Kidney (tissue), 14 donors: ENCODE data around the gene APOOL. TPM values are rescaled to one million over a fixed set of nuclear protein-coding genes. Genes with fewer than 3 reads are reported as not detected.

Experiments
- DNase-seq, 5 donors: peaks; one replicate each; pipeline ENCODE4 v3.0.0-alpha.2; 2013 to 2020
- FAIRE-seq: peaks from 2 replicates; lab custom pipeline; 2012; peaks lifted over from hg19 to GRCh38; lab: Jason Lieb, UNC
- H3K27ac ChIP-seq, 2 donors: one replicate each; pipeline ENCODE4 v1.7.0; 2013; ENCODE audit warnings: low read depth in 2 of 2, low read length in 2 of 2, inconsistent platforms in 1 of 2
- H3K27me3 ChIP-seq: one replicate; pipeline ENCODE4 v1.7.1; 2013; ENCODE audit warnings: low read length, inconsistent platforms; ENCODE audit not compliant: control insufficient read depth, insufficient read depth
- H3K36me3 ChIP-seq, 3 donors: one replicate each; pipeline versions ENCODE4 v1.7.0 to v1.7.1; 2013; ENCODE audit warnings: low read length in 3 of 3, control low read depth in 1 of 3, inconsistent platforms in 1 of 3; ENCODE audit not compliant: insufficient read depth in 3 of 3, control insufficient read depth in 2 of 3
- H3K4me1 ChIP-seq, 3 donors: one replicate each; pipeline versions ENCODE4 v1.7.0 to v1.7.1; 2013; ENCODE audit warnings: low read length in 3 of 3, inconsistent platforms in 1 of 3, low read depth in 1 of 3; ENCODE audit not compliant: control insufficient read depth in 2 of 3, insufficient read depth in 2 of 3
- H3K4me3 ChIP-seq, 3 donors: one replicate each; pipeline versions ENCODE4 v1.7.0 to v1.8.1; 2013; ENCODE audit warnings: low read length in 3 of 3, control low read depth in 1 of 3, inconsistent platforms in 1 of 3
- H3K9ac ChIP-seq, 3 donors: one replicate each; pipeline versions ENCODE4 v1.7.0 to v1.7.1; 2013; ENCODE audit warnings: low read length in 3 of 3, control low read depth in 1 of 3, inconsistent platforms in 1 of 3
- H3K9me3 ChIP-seq, 3 donors: one replicate each; pipeline versions ENCODE4 v1.7.0 to v1.7.1; 2013; ENCODE audit warnings: low read length in 3 of 3, control low read depth in 1 of 3, inconsistent platforms in 1 of 3; ENCODE audit not compliant: control insufficient read depth in 2 of 3, insufficient read depth in 1 of 3
- CTCF ChIP-seq: IDR thresholded peaks from 3 replicates; pipeline ENCODE4 v1.5.1; 2012; ENCODE audit warnings: mild to moderate bottlenecking, moderate library complexity, borderline replicate concordance; ENCODE audit not compliant: insufficient read depth; ENCODE audit errors: extremely low read depth
- intact Hi-C: fragments of 100-400 bp; cut with DNase I; formaldehyde crosslinking; loops from one replicate; pipeline ENCODE4 v1.11.1; 2022
- polyA plus RNA-seq: library from polyadenylated mRNA; stranded (reverse); fragments of 350-450 nt; fragmentation: Illumina TruSeq; extraction: RNeasy Lipid Tissue Mini Kit (QIAGEN cat#74804); gene quantifications from one replicate; pipeline ENCODE4 v1.2.3, GENCODE V29; 2014; ENCODE audit warnings: low read depth, low replicate concordance; ENCODE audit not compliant: insufficient read depth
- total RNA-seq: library from RNA; stranded (reverse); fragmentation: NEBNext Ultra II Directional; extraction: Animal tissue kit (Norgen Biotek cat#: 25700); gene quantifications from one replicate; pipeline ENCODE4 v1.2.1, GENCODE V29; 2021
- donor health status: control.
- donor health status: control.
- donor health status: control.
- donor health status: control.
- donor health status: control.
- donor health status: DM: yes; HTN: yes; CAD: no.
- donor health status: Normal renal cell carcinoma (clear cell type).

The APOOL gene
- total and polyA plus RNA-seq, 2 donors from 2014 or later, result 7.2 to 26.5 TPM

- Histone ChIP-seq H3K27me3 (no peaks in the 10 kb centered on the region), H3K4me3 (no peak overlapping the region), H3K4me1 (no peaks in the 10 kb centered on the region), H3K9me3 (no peaks in the 10 kb centered on the region), H3K27ac (no peak overlapping the region), H3K36me3 (no peaks in the 10 kb centered on the region), H3K9ac (no peak overlapping the region)
- intact Hi-C loops, result no loop called here
- FAIRE-seq (no peak), DNase-seq (no peak)
- TF ChIP-seq CTCF, result no peak
These were observed 20.9 kb downstream of the APOOL start for GRCh38 chrX:85024562-85024961.

- TF ChIP-seq CTCF, result no peak
- Histone ChIP-seq H3K4me3 (no peak overlapping the region), H3K27ac (no peak overlapping the region), H3K9ac (no peak overlapping the region), H3K36me3 (no peaks in the 10 kb centered on the region), H3K4me1 (no peaks in the 10 kb centered on the region), H3K27me3 (no peaks in the 10 kb centered on the region), H3K9me3 (no peaks in the 10 kb centered on the region)
- intact Hi-C loops, result no loop called here
- DNase-seq (no peak), FAIRE-seq (no peak)
These were observed 22.5 kb downstream of the APOOL start for GRCh38 chrX:85026170-85026569.

- DNase-seq, result no peak
- TF ChIP-seq CTCF, result no peak
- no peaks in the 10 kb centered on the region for H3K27me3 ChIP-seq
- H3K27ac ChIP-seq, result no peak overlapping the region
- H3K36me3 ChIP-seq, result no peaks in the 10 kb centered on the region
- FAIRE-seq, result no peak
- no peaks in the 10 kb centered on the region for H3K4me1 ChIP-seq
- intact Hi-C loops, result no loop called here
- no peak overlapping the region for H3K4me3 ChIP-seq
- H3K9me3 ChIP-seq, result no peaks in the 10 kb centered on the region
- no peak overlapping the region for H3K9ac ChIP-seq
These were observed 25.4 kb downstream of the APOOL start for GRCh38 chrX:85029043-85029442.

GRCh38 chrX:85031505-85031904, 27.8 kb downstream of the APOOL start:
- no peak overlapping the region for H3K9ac ChIP-seq
- intact Hi-C loops, result no loop called here
- DNase-seq (no peak), FAIRE-seq (no peak)
- H3K27me3 ChIP-seq, result no peaks in the 10 kb centered on the region
- H3K4me3 ChIP-seq, result no peak overlapping the region
- no peak overlapping the region for H3K27ac ChIP-seq
- H3K36me3 ChIP-seq, result no peaks in the 10 kb centered on the region
- H3K9me3 ChIP-seq, result no peaks in the 10 kb centered on the region
- no peaks in the 10 kb centered on the region for H3K4me1 ChIP-seq
- TF ChIP-seq CTCF, result no peak
